GM12878 (cell line): ENCODE results near the gene TMEM161B. TPM values are rescaled to one million over a fixed set of nuclear protein-coding genes. Genes with fewer than 3 reads are reported as not detected.

Experiments
- BHLHE40 ChIP-seq, 2 experiments: fragments of 450-650 bp in 1 of 2; IDR thresholded peaks; 2 replicates each; pipeline ENCODE4 v1.6.1; 2011 to 2017; ENCODE audit warnings: low read depth in 2 of 2, borderline replicate concordance in 1 of 2, improper control_type of control experiment in 1 of 2, low read length in 1 of 2, mild to moderate bottlenecking in 1 of 2
- CHD1 ChIP-seq: IDR thresholded peaks from 2 replicates; pipeline ENCODE4 v1.6.1; 2012; ENCODE audit warnings: low read depth, low read length, improper control_type of control experiment
- CUX1 ChIP-seq: IDR thresholded peaks from 2 replicates; pipeline ENCODE4 v1.6.1; 2012; ENCODE audit warnings: improper control_type of control experiment, low read depth, low read length; ENCODE audit not compliant: insufficient replicate concordance
- MYC ChIP-seq: IDR thresholded peaks from 2 replicates; pipeline ENCODE4 v1.6.1; 2011; ENCODE audit warnings: mild to moderate bottlenecking, low read length, moderate library complexity, inconsistent platforms; ENCODE audit not compliant: insufficient read depth, insufficient replicate concordance, insufficient read length, severe bottlenecking
- POLR2AphosphoS2 ChIP-seq: IDR thresholded peaks from 2 replicates; pipeline ENCODE4 v1.6.1; 2011; ENCODE audit warnings: low read depth, mild to moderate bottlenecking, low read length, improper control_type of control experiment, moderate library complexity
- SUZ12 ChIP-seq: fragments of 200-600 bp; sonication (generic); IDR thresholded peaks from one replicate; pipeline ENCODE4 v1.6.1; 2018; ENCODE audit warnings: antibody characterized with exemption, mild to moderate bottlenecking; ENCODE audit not compliant: unreplicated experiment
- ZSCAN29 ChIP-seq: fragments of 450-650 bp; IDR thresholded peaks from 2 replicates; pipeline ENCODE4 v1.6.1; 2017; ENCODE audit warnings: mild to moderate bottlenecking, moderate library complexity
- polyA plus RNA-seq, 11 experiments: library from polyadenylated mRNA; depleted of rRNA in 4 of 11; unstranded in 6 of 11; stranded (reverse) in 5 of 11; fragments of >200 nt; fragmentation: Nextera tagmentation in 4 of 11; fragmentation: Illumina TruSeq in 1 of 11; extraction: Ambion mirVana in 4 of 11; extraction: Trizol in 1 of 11; gene quantifications; 1 replicate in 1 of 11; 2 replicates in 10 of 11; pipeline versions ENCODE4 v1.2.1 to v1.2.3, GENCODE V29; 2011 to 2016; ENCODE audit warnings: inconsistent platforms in 2 of 11, missing spikeins in 2 of 11, low read depth in 1 of 11
- total RNA-seq, 4 experiments: library from RNA; depleted of rRNA in 3 of 4; stranded (reverse); fragments of >200 nt in 3 of 4; fragmentation: Illumina TruSeq in 1 of 4; extraction: Trizol in 1 of 4; gene quantifications; 2 replicates each; pipeline versions ENCODE4 v1.2.1 to v1.2.3, GENCODE V29; 2013 to 2021

The TMEM161B gene
- total and polyA plus RNA-seq, 10 of the 15 experiments (the other 5 are each of a cell fraction or from before 2014, with no cell fraction given): 13.8 to 38.9 (median 25.0) TPM

GRCh38 chr5:88248743-88249540 is 19.7 kb downstream of the TMEM161B start (continued):
- TF ChIP-seq CUX1 (no peak), CHD1 (no peak), POLR2AphosphoS2 (no peak), BHLHE40 (IDR thresholded peaks at IDR 0.05; ENCODE audit: borderline replicate concordance in 1 of 2, low read depth in 2 of 2, low read length in 1 of 2) (no peak), MYC (no peak), ZSCAN29 (no peak), SUZ12 (no peak)
